DND-41 (cell line): ENCODE data around the gene CYP19A1.

Experiments
- ATAC-seq: fragments of 200-7000 bp; cut with Tn5 transposase; 3 replicates; pipeline ENCODE4 v1.9.1; 2021; ENCODE audit warnings: low read depth; ENCODE audit not compliant: insufficient read depth
- DNase-seq: peaks from one replicate; pipeline ENCODE4 v3.0.0-alpha.2; 2020
- H2AFZ ChIP-seq: 2 replicates; pipeline ENCODE4 v1.6.0; 2012; ENCODE audit warnings: low read depth, low read length
- H3K27ac ChIP-seq: 2 replicates; pipeline ENCODE4 v1.5.1; 2012; ENCODE audit warnings: low read length, inconsistent platforms
- H3K27me3 ChIP-seq: fragments of 200-600 bp; sonication (generic); 2 replicates; pipeline ENCODE4 v1.6.0; 2012; ENCODE audit warnings: low read length, mild to moderate bottlenecking, inconsistent platforms; ENCODE audit not compliant: insufficient read depth, poor library complexity
- H3K36me3 ChIP-seq: 2 replicates; pipeline ENCODE4 v1.5.1; 2012; ENCODE audit warnings: low read length, inconsistent platforms; ENCODE audit not compliant: insufficient read depth
- H3K4me1 ChIP-seq: 2 replicates; pipeline ENCODE4 v1.5.1; 2012; ENCODE audit warnings: mild to moderate bottlenecking, low read length; ENCODE audit not compliant: insufficient read depth
- H3K4me2 ChIP-seq: 2 replicates; pipeline ENCODE4 v1.6.0; 2012; ENCODE audit warnings: mild to moderate bottlenecking, moderate library complexity, low read length, inconsistent platforms; ENCODE audit not compliant: insufficient read depth
- H3K4me3 ChIP-seq, 2 experiments: fragments of 200-600 bp in 1 of 2; shearing (Covaris generic) in 1 of 2; 2 replicates each; pipeline ENCODE4 v1.5.1; 2012 to 2016; ENCODE audit warnings: inconsistent platforms in 2 of 2, low read length in 2 of 2, mild to moderate bottlenecking in 2 of 2, low read depth in 1 of 2, moderate library complexity in 1 of 2
- H3K79me2 ChIP-seq: 2 replicates; pipeline ENCODE4 v1.6.0; 2012; ENCODE audit warnings: low read length, inconsistent platforms; ENCODE audit not compliant: insufficient read depth
- H3K9ac ChIP-seq: 2 replicates; pipeline ENCODE4 v1.6.0; 2012; ENCODE audit warnings: low read depth, mild to moderate bottlenecking, inconsistent platforms, low read length, moderate library complexity
- H3K9me3 ChIP-seq: 2 replicates; pipeline ENCODE4 v1.5.1; 2012; ENCODE audit warnings: low read length, moderate library complexity, mild to moderate bottlenecking, inconsistent platforms; ENCODE audit not compliant: insufficient read depth, severe bottlenecking
- H4K20me1 ChIP-seq: 2 replicates; pipeline ENCODE4 v1.6.0; 2012; ENCODE audit warnings: low read length; ENCODE audit not compliant: insufficient read depth
- CTCF ChIP-seq: IDR thresholded peaks from 2 replicates; pipeline ENCODE4 v1.5.1; 2012; ENCODE audit warnings: borderline replicate concordance, low read length, moderate library complexity, mild to moderate bottlenecking; ENCODE audit not compliant: poor library complexity, severe bottlenecking; ENCODE audit errors: extremely low read depth
- EZH2 ChIP-seq: IDR thresholded peaks from 3 replicates; pipeline ENCODE4 v1.6.1; 2012; ENCODE audit warnings: borderline replicate concordance, low read depth, mild to moderate bottlenecking, moderate library complexity, low read length, inconsistent platforms; ENCODE audit not compliant: severe bottlenecking

The CYP19A1 gene

DNA sequence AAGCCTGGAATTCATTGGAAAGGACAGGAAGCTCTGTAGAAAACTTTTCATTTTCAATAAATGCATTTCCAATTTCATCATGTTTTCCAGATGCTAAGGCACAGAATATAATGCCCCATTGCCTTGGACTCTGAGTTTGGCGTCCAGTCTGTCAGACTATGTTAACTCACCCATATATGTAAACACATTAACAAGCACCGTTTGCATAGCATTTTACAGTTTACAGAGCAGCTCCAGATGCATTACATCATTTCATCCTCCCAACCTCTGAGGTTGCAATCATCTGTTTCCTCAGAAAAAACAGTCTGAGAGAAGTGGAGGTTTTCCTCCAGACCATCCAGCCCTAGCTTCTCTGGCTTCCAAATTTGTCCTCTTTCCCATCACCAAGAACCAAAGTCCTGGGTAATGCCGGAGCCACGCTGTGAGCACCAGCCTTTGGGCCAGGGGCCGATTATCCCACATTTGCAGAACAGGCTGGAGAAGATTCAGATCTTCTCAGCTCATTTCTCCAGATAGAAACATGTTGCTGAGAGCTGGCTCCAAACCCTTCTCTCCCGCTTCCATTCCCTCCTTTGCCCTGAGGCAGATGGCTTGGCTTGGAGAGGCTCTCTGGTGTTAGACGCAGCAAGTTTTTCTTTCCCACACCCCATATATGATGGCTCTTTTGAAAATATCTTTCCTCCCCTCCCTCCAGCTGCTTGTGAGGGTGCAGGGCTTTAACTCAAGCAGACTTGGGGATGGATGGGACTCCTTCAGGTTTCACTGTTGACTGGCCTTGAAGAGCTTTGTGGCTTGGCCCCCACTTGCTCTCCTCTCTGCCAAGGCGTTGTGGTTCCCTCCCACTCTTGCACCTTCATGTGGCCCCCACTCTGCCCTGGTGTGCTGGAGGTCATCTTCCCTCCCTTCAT lies 26.0 kb downstream of the CYP19A1 start:
- Histone ChIP-seq H3K4me1 (no peaks in the 10 kb centered on the region), H3K36me3 (no peaks in the 10 kb centered on the region), H3K4me2 (no peak overlapping the region), H3K9me3 (no peaks in the 10 kb centered on the region), H2AFZ (no peak overlapping the region), H3K4me3 (no peak overlapping the region), H4K20me1 (no peaks in the 10 kb centered on the region), H3K79me2 (no peaks in the 10 kb centered on the region), H3K9ac (no peak overlapping the region), H3K27me3 (peaks cover 3% of the 10 kb centered on the region), H3K27ac (no peak overlapping the region)
- no peak for ATAC-seq
- no peak for DNase-seq
- no peak for TF ChIP-seq CTCF
- TF ChIP-seq EZH2: no peak

DNA sequence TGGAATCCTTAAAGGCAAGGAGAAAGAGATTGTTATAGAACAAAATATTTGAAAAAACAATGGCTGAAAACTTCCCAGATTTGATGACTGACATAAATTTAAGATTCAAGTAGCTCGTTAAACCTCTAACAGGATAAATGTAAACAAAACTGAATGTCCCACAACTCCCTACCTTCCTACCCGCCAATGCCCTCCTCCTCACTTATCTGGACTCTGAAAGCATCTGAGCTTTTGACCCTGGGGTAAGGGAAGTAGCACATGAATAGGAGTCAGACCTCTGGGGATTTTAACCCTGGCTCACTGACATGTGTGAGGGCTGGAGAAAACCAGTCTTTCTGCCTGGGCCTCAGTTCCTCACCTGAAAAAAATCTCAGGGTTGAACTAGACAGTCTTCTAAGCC lies 26.9 kb downstream of the CYP19A1 start:
- DNase-seq (no peak), ATAC-seq (no peak)
- no peak overlapping the region for H3K4me2 ChIP-seq

DNA sequence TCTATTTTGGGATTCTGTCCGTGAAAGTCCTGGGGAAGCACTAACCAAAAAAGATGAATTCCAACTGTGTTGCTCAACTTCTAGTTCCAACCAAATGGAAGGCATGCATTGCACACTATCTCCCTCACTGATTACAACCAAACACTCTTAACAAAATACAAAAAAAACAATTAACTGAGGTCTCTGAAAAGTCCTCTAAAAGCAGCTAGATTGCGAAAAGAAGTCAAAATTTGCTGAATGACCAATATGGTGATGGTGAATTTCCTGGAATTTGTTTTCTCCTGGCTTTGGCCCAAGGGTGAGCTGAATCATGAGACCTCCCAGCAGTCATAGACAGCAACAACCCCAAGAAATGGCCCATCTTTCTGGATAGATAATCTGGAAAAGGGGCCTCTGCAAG lies 28.3 kb downstream of the CYP19A1 start:
- no peak for ATAC-seq
- peaks cover 3% of the 10 kb centered on the region for H3K27me3 ChIP-seq

More for the DNA sequence above, 26.9 kb downstream of the CYP19A1 start:
- H3K4me1 ChIP-seq: no peaks in the 10 kb centered on the region
- no peaks in the 10 kb centered on the region for H3K9me3 ChIP-seq
- no peak overlapping the region for H3K4me3 ChIP-seq
- H4K20me1 ChIP-seq: no peaks in the 10 kb centered on the region
- H2AFZ ChIP-seq: no peak overlapping the region
- H3K27me3 ChIP-seq: peaks cover 3% of the 10 kb centered on the region
- no peak overlapping the region for H3K27ac ChIP-seq
- H3K36me3 ChIP-seq: no peaks in the 10 kb centered on the region
- H3K79me2 ChIP-seq: no peaks in the 10 kb centered on the region
- no peak for TF ChIP-seq EZH2
- no peak for TF ChIP-seq CTCF
- no peak overlapping the region for H3K9ac ChIP-seq

More for the DNA sequence above, 28.3 kb downstream of the CYP19A1 start:
- DNase-seq: no peak
- Histone ChIP-seq H3K9me3 (no peaks in the 10 kb centered on the region), H3K27ac (no peak overlapping the region), H3K4me1 (no peaks in the 10 kb centered on the region), H3K79me2 (no peaks in the 10 kb centered on the region), H4K20me1 (no peaks in the 10 kb centered on the region), H3K4me2 (no peak overlapping the region), H3K36me3 (no peaks in the 10 kb centered on the region), H2AFZ (no peak overlapping the region), H3K4me3 (no peak overlapping the region), H3K9ac (no peak overlapping the region)
- TF ChIP-seq EZH2 (no peak), CTCF (no peak)
